ENCODE data around the gene ITGB1BP1.

Gene ITGB1BP1

DNA sequence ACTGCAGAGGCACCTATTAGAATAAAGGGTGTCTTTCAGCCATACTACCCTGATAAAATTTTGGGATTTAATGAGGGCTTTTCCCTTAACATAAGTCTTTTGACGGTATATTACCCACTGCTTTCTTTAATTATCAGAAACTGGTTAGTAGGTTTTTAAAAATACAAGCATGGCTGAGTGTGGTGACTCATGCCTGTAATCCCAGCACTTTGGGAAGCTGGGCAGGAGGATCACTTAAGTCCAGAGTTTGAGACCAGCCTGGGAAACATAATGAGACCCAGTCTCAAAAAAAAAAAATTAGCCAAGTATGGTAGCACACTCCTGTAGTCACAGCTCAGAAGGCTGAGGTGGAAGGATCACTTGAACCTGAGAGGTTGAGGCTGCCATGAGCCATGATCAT, 16.2 kb upstream of the ITGB1BP1 start:
- no peak for TF ChIP-seq MYC (IDR thresholded peaks at IDR 0.05; ENCODE audit: low read depth, low read length)
- TF ChIP-seq POLR2A (IDR thresholded peaks at IDR 0.05; ENCODE audit: extremely low read depth, insufficient read length), result no peak
- TF ChIP-seq, protein P1, sequence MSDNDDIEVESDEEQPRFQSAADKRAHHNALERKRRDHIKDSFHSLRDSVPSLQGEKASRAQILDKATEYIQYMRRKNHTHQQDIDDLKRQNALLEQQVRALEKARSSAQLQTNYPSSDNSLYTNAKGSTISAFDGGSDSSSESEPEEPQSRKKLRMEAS (IDR thresholded peaks at IDR 0.05; ENCODE audit: low read depth, low read length), result no peak
- TF ChIP-seq CTCF (IDR thresholded peaks at IDR 0.05; ENCODE audit: low read depth, low read length), result no peak
- DNase-seq (ENCODE audit: low read depth), result no peak
- no peak overlapping the region for H3K4me3 ChIP-seq (ENCODE audit: low read depth, low read length)

DNA sequence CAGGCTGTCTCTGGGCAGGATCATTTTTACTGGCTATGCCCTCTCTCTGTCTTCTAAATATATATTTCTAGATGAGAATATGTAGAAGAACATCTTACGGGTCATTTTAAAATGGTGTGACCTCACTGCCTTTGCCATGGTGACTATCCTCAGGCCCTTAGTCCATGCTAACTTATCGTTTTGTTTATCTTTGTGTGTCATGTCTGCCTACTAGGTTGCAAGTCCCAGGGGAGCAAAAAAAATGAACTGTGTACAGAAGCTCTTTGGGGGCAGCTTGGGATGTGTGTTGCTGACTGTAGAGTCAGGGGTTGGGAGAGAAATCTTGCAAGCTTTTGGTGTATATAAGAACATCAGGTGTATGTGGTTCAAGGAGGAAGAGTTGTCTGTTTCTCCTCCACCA, 11.2 kb upstream of the ITGB1BP1 start:
- H3K4me3 ChIP-seq (ENCODE audit: low read depth, low read length), result no peak overlapping the region
- no peak for TF ChIP-seq MYC (IDR thresholded peaks at IDR 0.05; ENCODE audit: low read depth, low read length)
- TF ChIP-seq, protein P1 (IDR thresholded peaks at IDR 0.05; ENCODE audit: low read depth, low read length), result no peak
- no peak for TF ChIP-seq CTCF (IDR thresholded peaks at IDR 0.05; ENCODE audit: low read depth, low read length)
- no peak for TF ChIP-seq POLR2A (IDR thresholded peaks at IDR 0.05; ENCODE audit: extremely low read depth, insufficient read length)
- DNase-seq (ENCODE audit: low read depth), result no peak

- TF ChIP-seq, protein P1 (IDR thresholded peaks at IDR 0.05; ENCODE audit: low read depth, low read length), result no peak
- TF ChIP-seq CTCF (IDR thresholded peaks at IDR 0.05; ENCODE audit: low read depth, low read length), result no peak
- no peak for TF ChIP-seq MYC (IDR thresholded peaks at IDR 0.05; ENCODE audit: low read depth, low read length)
- no peak for TF ChIP-seq POLR2A (IDR thresholded peaks at IDR 0.05; ENCODE audit: extremely low read depth, insufficient read length)
- H3K4me3 ChIP-seq (ENCODE audit: low read depth, low read length), result no peak overlapping the region
- DNase-seq (ENCODE audit: low read depth), result no peak
These were observed 7.3 kb upstream of the ITGB1BP1 start for GRCh38 chr2:9430316-9431293.

DNA sequence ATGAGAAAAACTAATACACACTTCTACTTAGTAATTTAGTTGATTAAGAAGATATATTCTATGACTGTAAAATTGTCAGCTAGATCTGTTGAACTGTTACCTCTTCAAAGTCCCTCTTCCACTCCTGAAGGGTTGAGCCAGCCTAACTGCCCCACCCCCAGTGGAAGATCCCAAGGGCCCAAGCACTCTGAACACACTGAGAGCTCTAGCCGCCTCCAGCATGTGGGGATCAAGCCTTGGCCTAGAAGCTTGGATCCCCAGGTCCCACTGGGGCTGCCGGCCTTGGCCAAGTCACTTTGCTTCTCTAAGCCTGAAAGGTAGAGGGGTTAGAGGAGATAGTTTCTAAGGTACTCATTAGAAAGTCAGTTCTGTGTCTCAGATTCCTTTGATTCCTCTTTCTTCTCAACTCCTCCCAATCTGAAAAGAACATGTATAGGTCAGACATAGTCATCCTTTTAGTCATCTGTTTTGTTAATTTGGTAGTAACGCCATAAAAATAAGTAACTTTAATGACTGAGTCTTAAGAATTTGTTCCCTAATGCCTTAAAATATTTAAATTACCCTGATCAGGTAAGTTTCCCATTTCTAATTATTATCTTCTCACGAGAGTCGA, 5.7 kb upstream of the ITGB1BP1 start:
- DNase-seq (ENCODE audit: low read depth), result no peak
- TF ChIP-seq, protein P1 (IDR thresholded peaks at IDR 0.05; ENCODE audit: low read depth, low read length), result no peak
- no peak for TF ChIP-seq POLR2A (IDR thresholded peaks at IDR 0.05; ENCODE audit: extremely low read depth, insufficient read length)
- TF ChIP-seq CTCF (IDR thresholded peaks at IDR 0.05; ENCODE audit: low read depth, low read length), result no peak
- TF ChIP-seq MYC (IDR thresholded peaks at IDR 0.05; ENCODE audit: low read depth, low read length), result no peak

GRCh38 chr2:9424447-9425164, 1.3 kb upstream of the ITGB1BP1 start:
- DNase-seq (ENCODE audit: low read depth), result no peak
- no peak for TF ChIP-seq CTCF (IDR thresholded peaks at IDR 0.05; ENCODE audit: low read depth, low read length)
- TF ChIP-seq MYC (IDR thresholded peaks at IDR 0.05; ENCODE audit: low read depth, low read length), result no peak
- TF ChIP-seq, protein P1 (IDR thresholded peaks at IDR 0.05; ENCODE audit: low read depth, low read length), result no peak
- no peak for TF ChIP-seq POLR2A (IDR thresholded peaks at IDR 0.05; ENCODE audit: extremely low read depth, insufficient read length)

More for the DNA sequence above, 5.7 kb upstream of the ITGB1BP1 start:
- H3K4me3 ChIP-seq (ENCODE audit: low read depth, low read length), result no peak overlapping the region

More at GRCh38 chr2:9424447-9425164, 1.3 kb upstream of the ITGB1BP1 start:
- H3K4me3 ChIP-seq (ENCODE audit: low read depth, low read length), result peak overlapping the region; percentile 98
